Activated CD8-positive, alpha-beta memory T cell treated with anti-CD3 and anti-CD28 coated beads, Interleukin-2, amount 10 ng/mL, durations not matched to agents 7 days and 5 days (primary cell): ENCODE data around the gene MORC3. TPM values are rescaled to one million over a fixed set of nuclear protein-coding genes. Genes with fewer than 3 reads are reported as not detected.
A peak's percentile ranks its signal among the peaks of the same experiment; 100 is the strongest.
"Not testable (repeated sequence)": the region's sequence is repeated elsewhere in the genome, so short reads cannot be mapped to it uniquely, and the experiment has no call there.

Source experiments
- ATAC-seq: fragments of 150-1000 bp; cut with Tn5 transposase; one replicate; pipeline ENCODE4 v1.10.0; 2021; ENCODE audit warnings: moderate library complexity
- CTCF ChIA-PET: fragments of 350-600 bp; sonication (Branson Sonifier 250); formaldehyde crosslinking; loops from one replicate; lab custom pipeline; 2021; ENCODE audit warnings: antibody characterized with exemption; lab: Charles Lee
- DNase-seq: peaks from one replicate; pipeline ENCODE4 v3.0.0-alpha.2; 2020
- H3K27ac Mint-ChIP-seq: one replicate; pipeline ENCODE4 v1.8.0; 2021; ENCODE audit warnings: mild to moderate bottlenecking, mixed read lengths
- H3K27me3 Mint-ChIP-seq: one replicate; pipeline ENCODE4 v1.8.0; 2021; ENCODE audit warnings: mixed read lengths
- H3K36me3 Mint-ChIP-seq: one replicate; pipeline ENCODE4 v1.8.0; 2021; ENCODE audit warnings: mild to moderate bottlenecking, mixed read lengths
- H3K4me1 Mint-ChIP-seq: one replicate; pipeline ENCODE4 v1.8.0; 2021; ENCODE audit warnings: mixed read lengths
- H3K4me3 Mint-ChIP-seq: one replicate; pipeline ENCODE4 v1.8.0; 2021; ENCODE audit warnings: mild to moderate bottlenecking, moderate library complexity, mixed read lengths
- H3K9me3 Mint-ChIP-seq: one replicate; pipeline ENCODE4 v1.8.0; 2022; ENCODE audit warnings: low read depth, mixed read lengths
- total RNA-seq, 2 experiments: library from RNA; stranded (reverse); gene quantifications; one replicate each; pipeline ENCODE4 v1.2.3, GENCODE V29; 2021

The MORC3 gene
- total RNA-seq, 2 experiments from 2014 or later = 25.6 to 30.5 TPM

- CTCF ChIA-PET, H3K27me3 Mint-ChIP-seq, H3K36me3 Mint-ChIP-seq, H3K4me1 Mint-ChIP-seq, H3K27ac Mint-ChIP-seq, ATAC-seq, DNase-seq, H3K4me3 Mint-ChIP-seq, H3K9me3 Mint-ChIP-seq: not testable (repeated sequence)
Measured at GRCh38 chr21:36313446-36313845, 6.6 kb upstream of the MORC3 start.

GRCh38 chr21:36316045-36316444 is 4.0 kb upstream of the MORC3 start:
- CTCF ChIA-PET, H3K36me3 Mint-ChIP-seq, ATAC-seq, H3K27me3 Mint-ChIP-seq, H3K9me3 Mint-ChIP-seq, DNase-seq, H3K4me3 Mint-ChIP-seq, H3K4me1 Mint-ChIP-seq, H3K27ac Mint-ChIP-seq: not testable (repeated sequence)

GRCh38 chr21:36316872-36317484 is 3.0 kb upstream of the MORC3 start:
- no peak overlapping the region for H3K27ac Mint-ChIP-seq
- no peak for ATAC-seq

GRCh38 chr21:36319406-36319766 is 611 bp upstream of the MORC3 start:
- not testable (repeated sequence) for H3K27me3 Mint-ChIP-seq, ATAC-seq, DNase-seq, H3K9me3 Mint-ChIP-seq
- H3K36me3 Mint-ChIP-seq = peaks cover 18% of the 10 kb centered on the region
- peak overlapping the region; percentile 88 for H3K27ac Mint-ChIP-seq
- H3K4me3 Mint-ChIP-seq = peak overlapping the region; percentile 88
- CTCF ChIA-PET = interaction anchor here (0.6 to 6.0 kb wide), 16 partner anchors 10 to 250 kb away, joined by 3 to 40 read pairs (median 4); no protein-coding TSS in a partner anchor
- H3K4me1 Mint-ChIP-seq = peaks cover 30% of the 10 kb centered on the region

More at GRCh38 chr21:36316872-36317484, 3.0 kb upstream of the MORC3 start:
- H3K27me3 Mint-ChIP-seq = no peaks in the 10 kb centered on the region
- H3K9me3 Mint-ChIP-seq = peaks cover 2% of the 10 kb centered on the region
- no peak overlapping the region for H3K4me3 Mint-ChIP-seq
- H3K4me1 Mint-ChIP-seq = peaks cover 13% of the 10 kb centered on the region
- no peak for DNase-seq
- peaks cover 4% of the 10 kb centered on the region for H3K36me3 Mint-ChIP-seq
- CTCF ChIA-PET = no interaction called here

GRCh38 chr21:36320421-36321324 is 676 bp downstream of the MORC3 start:
- CTCF ChIA-PET = interaction anchor here (0.6 to 6.0 kb wide), 19 partner anchors 9 to 251 kb away, joined by 3 to 40 read pairs (median 5); no protein-coding TSS in a partner anchor

GRCh38 chr21:36321325-36322082 is 1.5 kb downstream of the MORC3 start:
- CTCF ChIA-PET = interaction anchor here (0.6 to 6.0 kb wide), 13 partner anchors 8 to 185 kb away, joined by 3 to 40 read pairs (median 7); no protein-coding TSS in a partner anchor
- Mint-ChIP-seq H3K27ac (peak overlapping the region; percentile 93), H3K4me3 (peak overlapping the region; percentile 88), H3K36me3 (peaks cover 28% of the 10 kb centered on the region), H3K4me1 (peaks cover 36% of the 10 kb centered on the region), H3K9me3 (no peaks in the 10 kb centered on the region), H3K27me3 (no peaks in the 10 kb centered on the region)
- DNase-seq = no peak
- ATAC-seq = no peak

More at GRCh38 chr21:36320421-36321324, 676 bp downstream of the MORC3 start:
- Mint-ChIP-seq H3K4me3 (peak overlapping the region; percentile 88), H3K9me3 (no peaks in the 10 kb centered on the region), H3K27ac (peak overlapping the region; percentile 93), H3K36me3 (peaks cover 27% of the 10 kb centered on the region), H3K4me1 (peaks cover 34% of the 10 kb centered on the region), H3K27me3 (no peaks in the 10 kb centered on the region)
- DNase-seq = no peak
- ATAC-seq = peak; percentile 70

GRCh38 chr21:36322083-36322424 is 2.1 kb downstream of the MORC3 start:
- DNase-seq (no peak), ATAC-seq (no peak)
- Mint-ChIP-seq H3K4me1 (peaks cover 37% of the 10 kb centered on the region), H3K9me3 (no peaks in the 10 kb centered on the region), H3K27ac (peak overlapping the region; percentile 93), H3K4me3 (peak overlapping the region; percentile 88), H3K36me3 (peaks cover 29% of the 10 kb centered on the region), H3K27me3 (no peaks in the 10 kb centered on the region)
- CTCF ChIA-PET = interaction anchor here (0.9 to 6.0 kb wide), 7 partner anchors 22 to 186 kb away, joined by 3 to 40 read pairs (median 5); no protein-coding TSS in a partner anchor

- peaks cover 29% of the 10 kb centered on the region for H3K36me3 Mint-ChIP-seq
- DNase-seq (no peak), ATAC-seq (no peak)
- peak overlapping the region; percentile 24 for H3K4me3 Mint-ChIP-seq
- H3K9me3 Mint-ChIP-seq = no peaks in the 10 kb centered on the region
- H3K27ac Mint-ChIP-seq = peak overlapping the region; percentile 33
- CTCF ChIA-PET = interaction anchor here (0.6 to 6.0 kb wide), 3 partner anchors 23 to 149 kb away, joined by 4 to 40 read pairs (median 8); no protein-coding TSS in a partner anchor
- H3K4me1 Mint-ChIP-seq = peaks cover 37% of the 10 kb centered on the region
- no peaks in the 10 kb centered on the region for H3K27me3 Mint-ChIP-seq
Measured at GRCh38 chr21:36323032-36323431, 3.0 kb downstream of the MORC3 start.

- Mint-ChIP-seq H3K4me1 (peaks cover 47% of the 10 kb centered on the region), H3K9me3 (no peaks in the 10 kb centered on the region), H3K27ac (no peak overlapping the region), H3K27me3 (no peaks in the 10 kb centered on the region), H3K4me3 (no peak overlapping the region), H3K36me3 (peaks cover 35% of the 10 kb centered on the region)
- CTCF ChIA-PET = interaction anchor here (1.2 to 1.7 kb wide), 2 partner anchors 175 to 184 kb away, joined by 4 read pairs; no protein-coding TSS in a partner anchor
- DNase-seq = no peak
- no peak for ATAC-seq
Measured at GRCh38 chr21:36325373-36326010, 5.5 kb downstream of the MORC3 start.

GRCh38 chr21:36330904-36331303 is 10.9 kb downstream of the MORC3 start:
- H3K27ac Mint-ChIP-seq = peak overlapping the region; percentile 34
- H3K9me3 Mint-ChIP-seq = no peaks in the 10 kb centered on the region
- no peak overlapping the region for H3K4me3 Mint-ChIP-seq
- ATAC-seq (peak; percentile 89), DNase-seq (peak; percentile 65)
- CTCF ChIA-PET = interaction anchor here (0.6 to 2.9 kb wide), 5 partner anchors 11 to 195 kb away, joined by 3 to 14 read pairs (median 5); partner anchors contain the start of gene MORC3
- peaks cover 24% of the 10 kb centered on the region for H3K36me3 Mint-ChIP-seq
- no peaks in the 10 kb centered on the region for H3K27me3 Mint-ChIP-seq
- peaks cover 28% of the 10 kb centered on the region for H3K4me1 Mint-ChIP-seq

- H3K9me3 Mint-ChIP-seq = no peaks in the 10 kb centered on the region
- peaks cover 8% of the 10 kb centered on the region for H3K4me1 Mint-ChIP-seq
- CTCF ChIA-PET = interaction anchor here (2.1 kb wide), 1 partner anchor 13 kb away, joined by 4 read pairs; no protein-coding TSS in a partner anchor
- H3K4me3 Mint-ChIP-seq = no peak overlapping the region
- DNase-seq (no peak), ATAC-seq (no peak)
- peaks cover 45% of the 10 kb centered on the region for H3K36me3 Mint-ChIP-seq
- H3K27ac Mint-ChIP-seq = no peak overlapping the region
- H3K27me3 Mint-ChIP-seq = no peaks in the 10 kb centered on the region
Measured at GRCh38 chr21:36337099-36337509, 17.1 kb downstream of the MORC3 start.

GRCh38 chr21:36338975-36339374 is 19.0 kb downstream of the MORC3 start:
- ATAC-seq (no peak), DNase-seq (no peak)
- H3K9me3 Mint-ChIP-seq = no peaks in the 10 kb centered on the region
- CTCF ChIA-PET = interaction anchor here (1.4 to 2.1 kb wide), 2 partner anchors 15 to 19 kb away, joined by 3 to 4 read pairs; partner anchors contain the start of gene MORC3
- no peak overlapping the region for H3K27ac Mint-ChIP-seq
- peaks cover 41% of the 10 kb centered on the region for H3K36me3 Mint-ChIP-seq
- no peak overlapping the region for H3K4me3 Mint-ChIP-seq
- no peaks in the 10 kb centered on the region for H3K27me3 Mint-ChIP-seq
- peaks cover 6% of the 10 kb centered on the region for H3K4me1 Mint-ChIP-seq
